Ovary (tissue), 3 donors: ENCODE data around the gene AIF1L.

Experiments
- POLR2A ChIP-seq: fragments of 450-650 bp; IDR thresholded peaks from one replicate; pipeline ENCODE4 v1.6.1; 2017; ENCODE audit warnings: antibody characterized with exemption, mild to moderate bottlenecking, moderate library complexity
- TF ChIP-seq, protein P1 (sequence below), 3 donors: fragments of 450-650 bp in 2 of 3; fragments of 200-600 bp in 1 of 3; IDR thresholded peaks; one replicate each; pipeline versions ENCODE4 v1.5.1 to v1.8.0; 2016 to 2022; ENCODE audit warnings: antibody characterized with exemption in 3 of 3, mild to moderate bottlenecking in 1 of 3
- donor health status: DM: no; HTN: no; CAD: no.

DNA sequence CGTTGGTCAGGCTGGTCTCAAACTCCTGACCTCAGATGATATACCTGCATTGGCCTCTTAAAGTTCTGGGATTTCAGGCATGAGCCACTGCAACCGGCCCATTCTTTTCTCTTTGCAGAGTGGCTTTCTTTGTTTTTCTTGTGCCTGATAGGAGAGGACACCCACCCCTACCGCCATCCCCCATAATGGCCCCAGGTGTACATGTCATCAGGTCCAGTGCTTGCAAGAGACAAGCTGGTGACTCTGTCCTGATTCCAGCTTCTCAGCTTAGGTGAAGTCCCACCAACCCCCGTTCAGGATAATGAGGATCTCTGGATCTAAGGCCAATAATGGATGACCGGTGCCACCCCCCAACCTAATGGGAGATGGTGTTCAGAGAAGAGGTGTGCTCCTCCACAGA, 2.3 kb upstream of the AIF1L start:
- TF ChIP-seq, protein P1, sequence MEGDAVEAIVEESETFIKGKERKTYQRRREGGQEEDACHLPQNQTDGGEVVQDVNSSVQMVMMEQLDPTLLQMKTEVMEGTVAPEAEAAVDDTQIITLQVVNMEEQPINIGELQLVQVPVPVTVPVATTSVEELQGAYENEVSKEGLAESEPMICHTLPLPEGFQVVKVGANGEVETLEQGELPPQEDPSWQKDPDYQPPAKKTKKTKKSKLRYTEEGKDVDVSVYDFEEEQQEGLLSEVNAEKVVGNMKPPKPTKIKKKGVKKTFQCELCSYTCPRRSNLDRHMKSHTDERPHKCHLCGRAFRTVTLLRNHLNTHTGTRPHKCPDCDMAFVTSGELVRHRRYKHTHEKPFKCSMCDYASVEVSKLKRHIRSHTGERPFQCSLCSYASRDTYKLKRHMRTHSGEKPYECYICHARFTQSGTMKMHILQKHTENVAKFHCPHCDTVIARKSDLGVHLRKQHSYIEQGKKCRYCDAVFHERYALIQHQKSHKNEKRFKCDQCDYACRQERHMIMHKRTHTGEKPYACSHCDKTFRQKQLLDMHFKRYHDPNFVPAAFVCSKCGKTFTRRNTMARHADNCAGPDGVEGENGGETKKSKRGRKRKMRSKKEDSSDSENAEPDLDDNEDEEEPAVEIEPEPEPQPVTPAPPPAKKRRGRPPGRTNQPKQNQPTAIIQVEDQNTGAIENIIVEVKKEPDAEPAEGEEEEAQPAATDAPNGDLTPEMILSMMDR (IDR thresholded peaks at IDR 0.05), result no peak
- no peak for TF ChIP-seq POLR2A
